CD4-positive, alpha-beta T cell treated with Interleukin-17A for 1 hour (primary cell): Measurements from ENCODE around the gene DRAXIN.

ENCODE experiments used
- DNase-seq: peaks from one replicate; pipeline ENCODE4 v3.0.0-alpha.2; 2020

Gene DRAXIN

DNA sequence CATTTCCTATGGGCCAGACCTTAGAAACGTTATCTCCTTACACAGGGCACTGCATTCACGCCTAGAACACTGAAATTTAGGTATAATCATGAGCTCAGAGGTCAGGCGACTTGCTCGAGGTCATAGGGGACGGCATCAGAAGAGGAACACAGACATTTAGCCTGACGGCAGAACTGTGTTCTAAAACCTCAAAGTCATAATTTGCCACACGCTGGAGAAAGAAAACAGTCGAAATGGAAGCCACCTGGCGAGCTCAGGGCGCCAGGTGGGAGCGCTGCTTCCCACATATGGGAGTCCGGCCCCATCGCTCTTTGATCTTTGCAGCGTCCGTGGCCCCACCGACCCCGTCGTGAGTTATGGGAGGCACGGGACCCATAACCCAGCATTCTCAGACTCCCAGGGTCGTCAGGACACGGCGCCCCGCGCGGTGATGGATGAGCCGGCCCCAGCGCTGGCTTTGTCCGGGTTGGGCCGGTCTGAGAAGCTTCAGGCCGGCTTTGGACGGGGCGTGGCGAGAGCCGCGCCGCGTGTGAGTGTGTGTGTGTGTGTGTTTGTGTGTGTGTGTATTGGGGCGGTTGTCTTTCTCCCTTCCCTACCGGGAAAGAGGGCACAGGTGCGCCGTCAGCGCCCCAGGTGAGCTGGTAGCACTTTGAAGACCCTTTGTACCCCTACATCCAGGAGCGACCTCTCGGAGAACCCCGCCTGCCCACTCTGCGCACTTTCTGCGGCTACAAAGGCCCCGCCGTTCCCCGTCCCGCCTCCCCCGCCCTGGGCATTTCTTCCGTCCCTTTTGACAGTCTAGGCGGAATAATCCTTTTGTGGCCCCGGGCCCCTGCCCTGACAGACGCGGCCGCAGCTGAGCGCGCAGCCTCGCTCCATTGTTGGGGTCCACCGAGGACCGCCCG lies 861 bp upstream of the DRAXIN start:
- no peak for DNase-seq

DNA sequence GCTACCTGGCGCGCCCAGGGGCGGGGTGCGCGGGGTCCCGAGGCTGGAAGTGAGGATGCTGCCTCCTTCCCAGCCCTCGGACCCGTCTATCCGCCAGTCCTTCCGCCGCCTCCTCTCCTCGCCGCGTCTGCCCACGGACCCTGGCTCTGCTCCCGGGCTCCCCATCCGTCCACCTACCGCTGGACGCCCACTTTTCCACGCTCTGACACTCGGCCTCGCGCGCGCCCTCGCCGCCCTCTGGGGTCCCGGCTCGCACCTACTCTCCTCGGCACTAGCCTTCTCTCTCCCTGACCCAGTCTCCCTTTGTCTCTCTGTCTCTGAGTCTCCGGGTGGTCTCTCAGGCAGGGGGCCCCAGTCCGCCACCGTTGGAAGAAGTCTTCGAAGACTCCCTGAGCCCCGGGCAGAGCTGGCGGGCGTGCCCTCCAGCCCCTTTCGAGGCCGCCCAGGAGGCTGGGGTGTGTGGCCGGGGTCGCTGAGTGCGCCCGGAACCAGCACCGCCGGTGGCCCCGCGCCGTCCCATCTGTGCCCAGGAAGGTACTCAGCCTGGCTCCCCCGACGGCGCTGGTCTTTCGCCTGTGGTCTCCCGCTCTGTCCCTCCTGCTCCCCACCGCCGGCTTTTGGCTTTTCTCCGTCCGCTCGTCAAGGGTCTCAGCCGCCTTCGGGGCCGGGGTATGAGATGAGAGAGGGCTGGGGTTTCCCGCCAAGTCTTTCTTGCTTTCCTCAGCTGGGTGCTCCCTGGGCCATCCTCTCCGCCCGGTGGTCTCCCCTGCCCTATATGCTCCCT lies 610 bp downstream of the DRAXIN start:
- no peak for DNase-seq

DNA sequence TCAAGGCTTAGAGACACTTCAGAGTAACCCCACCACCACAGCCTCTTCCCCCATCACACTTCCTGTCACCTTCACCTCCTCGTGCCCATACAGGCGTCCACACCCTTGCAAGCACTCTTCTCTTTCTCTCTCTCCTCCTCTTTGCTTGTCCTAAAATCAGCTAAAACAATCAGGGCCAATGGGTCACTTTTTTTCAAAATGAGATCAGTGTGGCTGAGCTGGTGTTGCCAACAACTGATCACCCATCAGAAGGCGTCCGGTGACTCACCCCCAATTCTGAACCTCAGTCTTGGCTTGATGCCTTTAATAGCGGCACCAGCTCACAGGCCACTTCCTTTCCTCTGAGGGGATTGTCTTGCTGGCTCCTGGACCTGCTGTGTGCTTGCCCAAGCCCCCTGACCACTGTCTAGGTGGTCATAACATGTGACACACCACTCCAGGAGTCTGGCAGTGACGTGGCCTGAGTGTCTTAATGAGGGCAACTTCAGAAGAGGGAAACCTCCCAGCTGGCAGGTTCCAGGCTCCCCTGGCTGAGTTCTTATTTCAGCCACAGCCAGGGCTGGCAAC lies 1.6 kb downstream of the DRAXIN start:
- peak; percentile 57 for DNase-seq

DNA sequence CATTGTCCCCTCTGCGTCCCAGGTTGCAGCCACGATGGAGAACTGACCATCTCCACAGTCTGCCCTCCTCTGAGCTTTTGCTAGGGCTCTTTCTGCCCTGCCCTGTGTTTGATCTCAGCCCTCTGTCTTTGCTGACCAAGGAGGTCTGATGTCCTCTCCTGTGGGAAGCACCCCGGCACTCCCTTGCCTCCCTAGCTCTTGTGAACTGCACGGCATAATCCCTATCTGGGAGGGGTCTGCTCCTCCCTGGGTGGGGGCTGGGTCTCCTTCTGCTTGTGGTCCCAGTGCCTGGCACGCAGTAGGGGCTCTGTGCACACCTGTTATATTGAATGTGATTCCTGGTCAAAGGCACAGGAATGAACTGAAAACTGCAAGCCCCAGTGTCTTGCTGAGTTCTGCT lies 2.4 kb downstream of the DRAXIN start:
- DNase-seq, result no peak

GRCh38 chr1:11695861-11696260 lies 4.4 kb downstream of the DRAXIN start:
- no peak for DNase-seq

DNA sequence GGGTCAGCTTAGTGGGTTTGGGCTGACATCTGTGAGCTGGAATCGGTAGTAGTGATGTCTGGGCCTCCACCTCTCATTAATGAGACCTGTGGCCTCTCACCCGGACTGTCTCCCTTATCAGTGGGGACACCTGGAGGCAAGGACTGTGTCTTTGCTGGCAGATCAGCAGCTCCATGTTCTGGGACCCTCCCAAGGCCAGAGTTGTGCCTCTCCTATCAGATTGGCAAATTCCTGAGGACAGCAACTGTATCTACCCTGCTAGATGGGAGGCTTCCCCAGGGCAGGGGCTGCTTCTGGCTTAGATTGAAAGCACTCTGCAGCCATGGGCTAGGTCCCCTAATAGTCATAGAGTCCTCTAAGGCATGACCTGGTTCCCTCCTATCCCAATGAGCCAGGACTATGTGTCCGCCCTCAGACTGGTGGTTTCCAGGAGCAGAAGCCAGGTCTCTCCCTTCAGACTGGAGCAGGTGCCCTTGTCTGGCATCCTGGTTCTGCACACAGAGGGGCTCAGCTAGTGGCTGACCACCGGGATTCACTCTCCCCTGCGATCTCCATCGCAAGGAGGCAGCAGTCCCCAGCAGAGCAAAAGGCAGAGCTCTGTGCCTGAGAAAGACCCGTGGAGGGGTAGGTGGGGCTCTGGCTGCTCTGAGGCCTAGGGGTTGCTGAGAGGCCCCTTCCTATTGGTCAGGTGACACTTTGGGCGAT lies 5.8 kb downstream of the DRAXIN start:
- DNase-seq, result no peak

- DNase-seq, result no peak
Measured at GRCh38 chr1:11697893-11698210, 6.3 kb downstream of the DRAXIN start.

GRCh38 chr1:11700601-11701467 lies 9.3 kb downstream of the DRAXIN start:
- no peak for DNase-seq

GRCh38 chr1:11701551-11701961 lies 10.0 kb downstream of the DRAXIN start:
- DNase-seq, result no peak

- no peak for DNase-seq
Measured at GRCh38 chr1:11701981-11702803, 10.7 kb downstream of the DRAXIN start.

DNA sequence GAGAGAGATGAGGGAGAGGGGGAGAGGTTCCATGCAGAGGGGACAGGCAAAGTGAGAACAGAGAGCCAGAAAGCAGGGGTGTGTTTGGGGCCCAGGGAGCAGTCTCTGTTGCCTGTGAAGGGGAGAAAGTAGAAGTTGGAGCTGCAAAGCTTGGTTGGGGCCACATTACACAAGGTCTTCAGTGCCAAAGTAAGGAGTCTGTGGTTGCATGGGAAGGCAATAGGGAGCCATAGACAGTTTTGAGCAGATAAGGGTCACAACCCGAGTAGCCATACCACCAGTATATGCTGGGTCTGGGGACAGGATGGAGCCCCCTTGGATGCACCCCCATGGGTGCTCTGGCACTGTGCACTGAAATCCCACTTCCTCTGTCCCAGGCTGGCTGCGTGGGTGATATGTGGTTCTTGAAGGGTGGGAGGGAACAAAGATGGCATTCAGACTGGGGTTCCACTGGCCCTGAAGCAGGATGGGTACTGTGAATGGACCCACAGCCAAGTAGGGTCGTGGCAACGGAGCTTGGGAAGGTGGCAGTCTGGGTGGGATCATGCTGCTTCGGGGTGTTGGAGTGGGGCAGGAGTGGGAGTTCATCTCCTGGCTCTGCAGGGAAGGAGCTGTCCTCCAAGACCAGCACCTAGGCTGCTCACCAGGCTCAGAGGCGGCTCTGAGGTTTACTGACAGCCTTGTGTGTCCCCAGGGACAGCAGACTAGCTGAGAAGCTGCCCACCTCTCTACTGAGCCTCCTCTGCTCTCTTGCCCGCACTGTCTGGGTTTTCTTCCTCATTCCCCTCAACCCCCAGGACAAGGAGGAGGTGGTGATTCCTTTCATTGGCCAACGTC lies 12.1 kb downstream of the DRAXIN start:
- DNase-seq, result no peak

GRCh38 chr1:11704194-11704529 lies 12.7 kb downstream of the DRAXIN start:
- DNase-seq, result no peak

DNA sequence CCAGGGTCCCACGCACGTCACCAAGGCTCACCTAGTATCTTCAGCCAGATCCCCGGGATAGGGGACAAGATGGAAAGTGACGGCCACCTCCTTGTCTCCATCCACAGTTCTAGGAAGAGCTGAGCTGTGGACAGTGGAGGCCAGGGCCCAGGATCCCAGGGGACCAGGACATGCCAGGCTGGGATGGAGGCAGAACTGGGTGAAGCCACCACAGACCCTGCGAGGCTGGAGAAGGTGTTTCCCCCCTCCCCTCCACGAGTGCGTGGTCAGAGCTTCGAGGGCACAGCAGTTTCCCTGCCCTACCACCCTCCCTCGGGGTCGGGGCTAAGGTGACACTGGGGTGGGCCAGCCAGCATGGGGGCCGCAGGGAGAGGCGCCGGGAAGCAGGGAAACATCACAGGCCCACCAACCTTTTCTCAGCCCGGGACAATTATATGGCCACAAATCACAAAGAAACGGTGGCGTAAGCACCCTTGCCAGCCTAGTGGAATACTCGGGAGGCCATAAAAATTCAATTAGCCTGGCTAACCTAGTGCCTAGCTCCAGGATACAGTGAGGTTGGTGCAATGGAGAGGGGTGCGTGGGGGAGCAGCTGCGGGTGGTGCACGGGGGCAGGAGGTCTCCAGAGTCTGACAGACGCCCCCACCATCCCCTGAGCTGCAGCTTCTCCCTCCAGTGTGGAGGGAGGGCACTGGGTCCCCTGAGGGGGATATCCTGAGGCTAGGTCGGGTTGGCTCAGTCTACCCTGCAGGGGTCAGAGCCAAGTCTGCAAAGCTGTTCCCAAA lies 13.4 kb downstream of the DRAXIN start:
- DNase-seq, result no peak

GRCh38 chr1:11705596-11705995 lies 14.1 kb downstream of the DRAXIN start:
- DNase-seq, result no peak

GRCh38 chr1:11706292-11706691 lies 14.8 kb downstream of the DRAXIN start:
- DNase-seq, result no peak

DNA sequence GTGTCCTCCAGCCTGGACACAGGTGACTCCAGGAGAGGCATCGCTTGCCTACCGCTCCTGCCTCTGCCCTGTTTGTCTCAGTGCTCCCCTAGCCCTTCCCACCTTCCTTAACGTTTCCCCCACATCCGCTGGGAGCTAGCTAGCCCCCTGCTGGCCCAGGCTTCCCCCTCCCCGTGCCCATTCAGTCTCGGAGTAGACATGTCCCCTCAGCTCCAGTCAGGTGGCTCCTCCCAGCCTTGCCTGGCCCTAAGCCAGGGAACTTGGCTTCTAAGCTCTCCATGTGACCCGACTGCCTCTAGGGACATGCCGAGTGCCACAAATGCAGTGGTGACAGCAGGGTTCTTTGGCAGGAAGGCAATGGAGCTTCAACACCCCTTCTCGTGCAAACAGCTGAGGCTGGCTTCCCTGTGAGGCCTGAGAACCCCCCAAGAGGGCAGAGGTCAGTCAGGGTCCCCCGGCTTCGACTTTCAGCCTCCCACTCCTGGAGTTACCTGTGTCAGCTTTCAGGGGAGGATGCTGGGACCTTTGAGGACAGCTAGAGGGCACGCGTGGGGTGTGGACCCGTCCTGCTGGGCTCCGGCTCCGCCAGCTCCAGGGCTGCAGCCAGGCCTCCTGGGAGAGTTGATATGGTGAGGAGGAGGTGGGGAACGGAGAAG lies 16.2 kb downstream of the DRAXIN start:
- no peak for DNase-seq

DNA sequence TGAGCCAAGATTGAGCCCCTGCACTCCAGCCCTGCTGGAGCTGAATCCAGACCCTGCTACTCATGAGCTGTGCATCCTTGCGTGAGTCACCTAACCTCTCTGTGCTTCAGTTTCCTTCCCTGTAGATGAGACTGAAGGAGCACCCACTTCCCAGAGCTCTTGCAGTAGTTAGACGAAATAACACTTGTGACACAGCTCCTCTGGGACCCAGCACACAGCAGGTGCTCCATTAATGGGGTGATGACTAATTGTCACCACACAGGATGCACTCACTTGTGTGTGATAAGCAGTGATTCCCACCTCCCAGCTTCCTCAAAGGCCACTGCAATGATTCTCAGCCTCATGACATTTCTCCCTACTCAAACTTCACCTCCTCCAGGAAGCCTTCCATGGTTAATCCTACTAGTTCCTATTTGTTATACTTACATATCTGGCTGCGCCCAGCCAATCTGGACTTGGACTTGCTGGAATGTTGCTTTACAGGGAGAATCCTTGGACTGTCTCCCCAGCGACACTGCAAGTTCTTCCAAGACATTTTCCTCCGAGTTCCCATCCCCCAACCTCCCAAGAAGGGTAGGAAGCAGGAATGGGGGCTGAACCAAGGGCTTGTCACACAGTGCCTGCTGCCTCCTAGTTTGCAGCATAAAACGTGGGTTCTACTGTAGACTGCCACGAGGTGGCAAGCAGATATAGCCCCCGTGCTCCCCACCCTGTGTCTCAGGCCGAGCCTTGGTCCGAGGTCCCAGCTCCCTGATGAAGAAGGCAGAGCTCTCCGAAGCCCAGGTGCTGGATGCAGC lies 17.2 kb downstream of the DRAXIN start:
- DNase-seq, result no peak

DNA sequence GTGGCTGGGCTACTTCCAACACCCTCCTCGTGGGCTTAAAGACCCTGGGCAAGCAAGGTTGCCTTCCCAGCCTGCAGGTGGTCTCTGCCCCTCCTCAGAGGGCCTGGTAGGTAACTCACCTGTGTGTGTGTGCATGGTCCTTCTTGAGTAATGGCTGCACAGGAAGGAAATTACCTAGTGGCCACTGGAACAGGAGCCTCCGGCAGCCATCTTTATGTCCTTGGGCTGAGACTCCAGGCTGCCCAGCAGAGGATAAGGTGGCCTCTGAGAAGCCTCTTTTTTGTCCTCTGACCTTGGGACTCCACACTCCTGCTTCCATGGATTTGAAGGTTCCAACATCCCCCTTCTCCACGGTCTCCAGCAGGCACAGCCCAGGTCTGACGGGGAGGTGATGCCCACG lies 20.0 kb downstream of the DRAXIN start:
- DNase-seq, result no peak
